Measurements from ENCODE around the gene CNKSR3. TPM values are rescaled to one million over a fixed set of nuclear protein-coding genes. Genes with fewer than 3 reads are reported as not detected.

Gene CNKSR3
- polyA plus RNA-seq, 1 of the 3 experiments (the other 2 are of a cell fraction): 1.6 TPM

DNA sequence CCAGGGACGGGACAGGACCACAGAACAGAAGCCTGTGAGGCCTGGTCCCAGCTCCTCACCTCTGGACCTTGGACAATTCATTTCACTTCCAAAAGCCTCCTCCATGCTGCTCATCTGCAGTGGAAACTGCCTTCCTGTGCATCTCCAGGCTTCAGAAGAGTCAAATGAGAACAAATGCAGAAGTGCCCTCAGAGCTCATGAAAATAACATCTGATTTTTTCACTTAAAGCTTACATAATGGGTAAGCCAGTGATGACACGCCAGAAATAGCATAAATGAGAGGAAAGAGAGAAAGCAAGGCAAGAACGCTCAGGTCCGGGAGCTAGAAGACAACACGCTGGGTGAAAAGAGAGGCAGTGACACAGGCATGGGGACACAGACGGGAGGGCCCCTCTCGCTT lies 7.9 kb downstream of the CNKSR3 start:
- 94% methylated on average over 7 of the region's 7 CpGs for WGBS (ENCODE audit: low lambda C conversion rate)
- H3K79me2 ChIP-seq (ENCODE audit: insufficient read depth): peaks cover 8% of the 10 kb centered on the region

More for the DNA sequence above, 7.9 kb downstream of the CNKSR3 start:
- POLR2A ChIA-PET: no interaction called here
- Histone ChIP-seq H3K9me3 (no peaks in the 10 kb centered on the region), H3K9ac (no peak overlapping the region), H3K4me3 (ENCODE audit: low read depth in 2 of 2, low read length in 1 of 2) (no peak overlapping the region), H3K4me1 (ENCODE audit: control insufficient read depth in 1 of 2, insufficient read depth in 2 of 2, low read depth in 1 of 2, low read length in 1 of 2) (peaks cover 0 to 10% of the 10 kb centered on the region in 2 experiments; a peak in 2 of 4 replicates), H4K20me1 (ENCODE audit: insufficient read depth) (no peaks in the 10 kb centered on the region), H3F3A (replicated peaks; ENCODE audit: insufficient read depth) (no peaks in the 10 kb centered on the region), H3K27me3 (ENCODE audit: insufficient read depth) (no peaks in the 10 kb centered on the region), H3K27ac (ENCODE audit: low read depth in 2 of 2, low read length in 1 of 2) (no peak overlapping the region), H3K36me3 (replicated peaks in 1 of 2; ENCODE audit: control insufficient read depth in 1 of 2, insufficient read depth in 2 of 2, low read length in 1 of 2) (peaks cover 0 to 3% of the 10 kb centered on the region in 2 experiments), H3K9me2 (no peaks in the 10 kb centered on the region), H2AFZ (ENCODE audit: low read depth) (no peak overlapping the region), H3K4me2 (no peak overlapping the region)
- TF ChIP-seq SMC3 (IDR thresholded peaks at IDR 0.05; ENCODE audit: low read depth, low read length) (no peak), EZH2phosphoT487 (IDR thresholded peaks at IDR 0.05; ENCODE audit: borderline replicate concordance, low read depth) (no peak), NFIC (IDR thresholded peaks at IDR 0.05; ENCODE audit: borderline replicate concordance) (no peak), EP300 (IDR thresholded peaks at IDR 0.05; ENCODE audit: borderline replicate concordance in 1 of 2, low read depth in 1 of 2, low read length in 1 of 2) (no peak), RAD21 (IDR thresholded peaks at IDR 0.05; ENCODE audit: low read length) (no peak), TAF1 (IDR thresholded peaks at IDR 0.05; ENCODE audit: borderline replicate concordance, low read depth, low read length) (no peak), RXRA (IDR thresholded peaks at IDR 0.05; ENCODE audit: borderline replicate concordance, low read depth) (no peak), RCOR1 (IDR thresholded peaks at IDR 0.05; ENCODE audit: low read length) (no peak), TEAD4 (IDR thresholded peaks at IDR 0.05; ENCODE audit: borderline replicate concordance, insufficient read depth) (no peak), CHD2 (IDR thresholded peaks at IDR 0.05; ENCODE audit: low read length, partially characterized antibody) (no peak)
- TF ChIP-seq, protein P1, sequence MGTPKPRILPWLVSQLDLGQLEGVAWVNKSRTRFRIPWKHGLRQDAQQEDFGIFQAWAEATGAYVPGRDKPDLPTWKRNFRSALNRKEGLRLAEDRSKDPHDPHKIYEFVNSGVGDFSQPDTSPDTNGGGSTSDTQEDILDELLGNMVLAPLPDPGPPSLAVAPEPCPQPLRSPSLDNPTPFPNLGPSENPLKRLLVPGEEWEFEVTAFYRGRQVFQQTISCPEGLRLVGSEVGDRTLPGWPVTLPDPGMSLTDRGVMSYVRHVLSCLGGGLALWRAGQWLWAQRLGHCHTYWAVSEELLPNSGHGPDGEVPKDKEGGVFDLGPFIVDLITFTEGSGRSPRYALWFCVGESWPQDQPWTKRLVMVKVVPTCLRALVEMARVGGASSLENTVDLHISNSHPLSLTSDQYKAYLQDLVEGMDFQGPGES (IDR thresholded peaks at IDR 0.05; ENCODE audit: low read depth, low read length): no peak
- TF ChIP-seq, protein P2, sequence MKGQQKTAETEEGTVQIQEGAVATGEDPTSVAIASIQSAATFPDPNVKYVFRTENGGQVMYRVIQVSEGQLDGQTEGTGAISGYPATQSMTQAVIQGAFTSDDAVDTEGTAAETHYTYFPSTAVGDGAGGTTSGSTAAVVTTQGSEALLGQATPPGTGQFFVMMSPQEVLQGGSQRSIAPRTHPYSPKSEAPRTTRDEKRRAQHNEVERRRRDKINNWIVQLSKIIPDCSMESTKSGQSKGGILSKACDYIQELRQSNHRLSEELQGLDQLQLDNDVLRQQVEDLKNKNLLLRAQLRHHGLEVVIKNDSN (IDR thresholded peaks at IDR 0.05; ENCODE audit: borderline replicate concordance, low read depth): no peak
- TF ChIP-seq, protein P3, sequence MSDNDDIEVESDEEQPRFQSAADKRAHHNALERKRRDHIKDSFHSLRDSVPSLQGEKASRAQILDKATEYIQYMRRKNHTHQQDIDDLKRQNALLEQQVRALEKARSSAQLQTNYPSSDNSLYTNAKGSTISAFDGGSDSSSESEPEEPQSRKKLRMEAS (IDR thresholded peaks at IDR 0.05; ENCODE audit: low read depth): no peak
- TF ChIP-seq, protein P4, sequence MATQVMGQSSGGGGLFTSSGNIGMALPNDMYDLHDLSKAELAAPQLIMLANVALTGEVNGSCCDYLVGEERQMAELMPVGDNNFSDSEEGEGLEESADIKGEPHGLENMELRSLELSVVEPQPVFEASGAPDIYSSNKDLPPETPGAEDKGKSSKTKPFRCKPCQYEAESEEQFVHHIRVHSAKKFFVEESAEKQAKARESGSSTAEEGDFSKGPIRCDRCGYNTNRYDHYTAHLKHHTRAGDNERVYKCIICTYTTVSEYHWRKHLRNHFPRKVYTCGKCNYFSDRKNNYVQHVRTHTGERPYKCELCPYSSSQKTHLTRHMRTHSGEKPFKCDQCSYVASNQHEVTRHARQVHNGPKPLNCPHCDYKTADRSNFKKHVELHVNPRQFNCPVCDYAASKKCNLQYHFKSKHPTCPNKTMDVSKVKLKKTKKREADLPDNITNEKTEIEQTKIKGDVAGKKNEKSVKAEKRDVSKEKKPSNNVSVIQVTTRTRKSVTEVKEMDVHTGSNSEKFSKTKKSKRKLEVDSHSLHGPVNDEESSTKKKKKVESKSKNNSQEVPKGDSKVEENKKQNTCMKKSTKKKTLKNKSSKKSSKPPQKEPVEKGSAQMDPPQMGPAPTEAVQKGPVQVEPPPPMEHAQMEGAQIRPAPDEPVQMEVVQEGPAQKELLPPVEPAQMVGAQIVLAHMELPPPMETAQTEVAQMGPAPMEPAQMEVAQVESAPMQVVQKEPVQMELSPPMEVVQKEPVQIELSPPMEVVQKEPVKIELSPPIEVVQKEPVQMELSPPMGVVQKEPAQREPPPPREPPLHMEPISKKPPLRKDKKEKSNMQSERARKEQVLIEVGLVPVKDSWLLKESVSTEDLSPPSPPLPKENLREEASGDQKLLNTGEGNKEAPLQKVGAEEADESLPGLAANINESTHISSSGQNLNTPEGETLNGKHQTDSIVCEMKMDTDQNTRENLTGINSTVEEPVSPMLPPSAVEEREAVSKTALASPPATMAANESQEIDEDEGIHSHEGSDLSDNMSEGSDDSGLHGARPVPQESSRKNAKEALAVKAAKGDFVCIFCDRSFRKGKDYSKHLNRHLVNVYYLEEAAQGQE (IDR thresholded peaks at IDR 0.05; ENCODE audit: low read depth, low read length): no peak
- CTCF ChIA-PET: interaction anchor here (0.9 to 1.4 kb wide), 3 partner anchors 12 to 76 kb away, joined by 3 to 4 read pairs (median 4); no protein-coding TSS in a partner anchor
- no peak for DNase-seq
